SK-N-SH (cell line): ENCODE data around the gene ABCF3. TPM values are rescaled to one million over a fixed set of nuclear protein-coding genes. Genes with fewer than 3 reads are reported as not detected.

Experiments
- EZH2phosphoT487 ChIP-seq: fragments of 200-600 bp; sonication (generic); IDR thresholded peaks from 2 replicates; pipeline ENCODE4 v1.6.1; 2017; ENCODE audit warnings: low read depth, mixed run types, mild to moderate bottlenecking, antibody characterized with exemption, moderate library complexity, borderline replicate concordance
- FOXJ3 ChIP-seq: sonication (generic); formaldehyde crosslinking; IDR thresholded peaks from 2 replicates; pipeline ENCODE4 v1.5.1; 2020; ENCODE audit warnings: mild to moderate bottlenecking, missing genetic modification reagents
- GABPA ChIP-seq: IDR thresholded peaks from 2 replicates; pipeline ENCODE4 v1.4.0; 2012; ENCODE audit warnings: low read depth, mild to moderate bottlenecking
- GATA2 ChIP-seq: sonication (generic); formaldehyde crosslinking; IDR thresholded peaks from 2 replicates; pipeline ENCODE4 v1.5.0; 2020; ENCODE audit warnings: mild to moderate bottlenecking, missing genetic modification reagents
- MEF2A ChIP-seq: IDR thresholded peaks from 2 replicates; pipeline ENCODE4 v1.4.0; 2012; ENCODE audit warnings: low read depth, borderline replicate concordance
- MXI1 ChIP-seq: IDR thresholded peaks from 2 replicates; pipeline ENCODE4 v1.6.1; 2012; ENCODE audit warnings: mild to moderate bottlenecking, low read depth, low read length, improper control_type of control experiment
- NFIC ChIP-seq: IDR thresholded peaks from 2 replicates; pipeline ENCODE4 v1.4.0; 2012; ENCODE audit warnings: borderline replicate concordance
- POLR2AphosphoS5 ChIP-seq: IDR thresholded peaks from 2 replicates; pipeline ENCODE4 v1.6.1; 2012; ENCODE audit warnings: low read depth, low read length
- RCOR1 ChIP-seq: fragments of 150-350 bp; IDR thresholded peaks from 2 replicates; pipeline ENCODE4 v1.6.1; 2017; ENCODE audit warnings: antibody characterized with exemption, low read length
- RFX5 ChIP-seq: IDR thresholded peaks from 2 replicates; pipeline ENCODE4 v1.6.1; 2012; ENCODE audit warnings: mild to moderate bottlenecking, improper control_type of control experiment, low read length
- SMC3 ChIP-seq: IDR thresholded peaks from 2 replicates; pipeline ENCODE4 v1.6.1; 2012; ENCODE audit warnings: low read depth, low read length, improper control_type of control experiment
- TAF1 ChIP-seq: IDR thresholded peaks from 2 replicates; pipeline ENCODE4 v1.6.1; 2012; ENCODE audit warnings: low read depth, mild to moderate bottlenecking, low read length, moderate library complexity, borderline replicate concordance
- TCF12 ChIP-seq: IDR thresholded peaks from 2 replicates; pipeline ENCODE4 v1.4.0; 2012
- YY1 ChIP-seq: IDR thresholded peaks from 2 replicates; pipeline ENCODE4 v1.4.0; 2012; ENCODE audit warnings: low read depth, mild to moderate bottlenecking
- polyA plus RNA-seq, 3 experiments: library from polyadenylated mRNA; depleted of rRNA; stranded (reverse); fragments of >200 nt; gene quantifications; 2 replicates each; pipeline ENCODE4 v1.2.3, GENCODE V29; 2012
- TF ChIP-seq, protein P1 (sequence below): fragments of 200-600 bp; sonication (generic); IDR thresholded peaks from 2 replicates; pipeline ENCODE4 v1.6.1; 2017; ENCODE audit warnings: antibody characterized with exemption, mild to moderate bottlenecking, moderate library complexity
- TF ChIP-seq, protein P2 (sequence below): IDR thresholded peaks from 2 replicates; pipeline ENCODE4 v1.4.0; 2012; ENCODE audit warnings: low read depth, borderline replicate concordance
- TF ChIP-seq, protein P3 (sequence below): IDR thresholded peaks from 2 replicates; pipeline ENCODE4; 2012
- TF ChIP-seq, protein P4 (sequence below): IDR thresholded peaks from 2 replicates; pipeline ENCODE4 v1.4.0; 2012; ENCODE audit warnings: low read depth
- TF ChIP-seq, protein P5 (sequence below): IDR thresholded peaks from 2 replicates; pipeline ENCODE4 v1.4.0; 2012; ENCODE audit warnings: low read depth, borderline replicate concordance
- TF ChIP-seq, protein P6 (sequence below): fragments of 150-350 bp; IDR thresholded peaks from 2 replicates; pipeline ENCODE4 v1.6.1; 2016; ENCODE audit warnings: mild to moderate bottlenecking, low read depth, low read length

ABCF3 gene
- polyA plus RNA-seq, 1 of the 3 experiments (the other 2 are of a cell fraction): 55.6 TPM

DNA sequence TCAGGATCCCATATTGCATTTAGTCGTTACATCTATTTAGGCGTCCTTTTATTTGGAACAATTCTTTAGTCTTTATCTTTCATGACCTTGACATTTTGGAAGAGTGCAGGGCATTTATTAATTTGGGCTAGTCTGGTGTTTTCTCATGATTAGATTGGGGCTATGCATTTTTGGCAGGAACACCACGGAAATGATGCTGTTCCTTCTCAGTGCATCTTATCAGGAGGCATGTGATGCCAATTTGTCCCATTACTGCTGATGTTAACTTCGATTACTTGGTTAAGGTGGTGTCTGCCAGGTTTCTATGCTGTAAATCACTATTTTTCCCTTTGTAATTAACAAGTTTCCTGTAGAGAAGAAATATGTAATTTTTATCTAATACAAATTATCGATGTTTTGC, 25.3 kb downstream of the ABCF3 start (continued):
- TF ChIP-seq POLR2AphosphoS5: peak; percentile 54; the same call in 1 of the 2 replicates
- TF ChIP-seq TCF12: peak; percentile 72
- TF ChIP-seq, protein P1, sequence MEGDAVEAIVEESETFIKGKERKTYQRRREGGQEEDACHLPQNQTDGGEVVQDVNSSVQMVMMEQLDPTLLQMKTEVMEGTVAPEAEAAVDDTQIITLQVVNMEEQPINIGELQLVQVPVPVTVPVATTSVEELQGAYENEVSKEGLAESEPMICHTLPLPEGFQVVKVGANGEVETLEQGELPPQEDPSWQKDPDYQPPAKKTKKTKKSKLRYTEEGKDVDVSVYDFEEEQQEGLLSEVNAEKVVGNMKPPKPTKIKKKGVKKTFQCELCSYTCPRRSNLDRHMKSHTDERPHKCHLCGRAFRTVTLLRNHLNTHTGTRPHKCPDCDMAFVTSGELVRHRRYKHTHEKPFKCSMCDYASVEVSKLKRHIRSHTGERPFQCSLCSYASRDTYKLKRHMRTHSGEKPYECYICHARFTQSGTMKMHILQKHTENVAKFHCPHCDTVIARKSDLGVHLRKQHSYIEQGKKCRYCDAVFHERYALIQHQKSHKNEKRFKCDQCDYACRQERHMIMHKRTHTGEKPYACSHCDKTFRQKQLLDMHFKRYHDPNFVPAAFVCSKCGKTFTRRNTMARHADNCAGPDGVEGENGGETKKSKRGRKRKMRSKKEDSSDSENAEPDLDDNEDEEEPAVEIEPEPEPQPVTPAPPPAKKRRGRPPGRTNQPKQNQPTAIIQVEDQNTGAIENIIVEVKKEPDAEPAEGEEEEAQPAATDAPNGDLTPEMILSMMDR: no peak
- TF ChIP-seq, protein P2, sequence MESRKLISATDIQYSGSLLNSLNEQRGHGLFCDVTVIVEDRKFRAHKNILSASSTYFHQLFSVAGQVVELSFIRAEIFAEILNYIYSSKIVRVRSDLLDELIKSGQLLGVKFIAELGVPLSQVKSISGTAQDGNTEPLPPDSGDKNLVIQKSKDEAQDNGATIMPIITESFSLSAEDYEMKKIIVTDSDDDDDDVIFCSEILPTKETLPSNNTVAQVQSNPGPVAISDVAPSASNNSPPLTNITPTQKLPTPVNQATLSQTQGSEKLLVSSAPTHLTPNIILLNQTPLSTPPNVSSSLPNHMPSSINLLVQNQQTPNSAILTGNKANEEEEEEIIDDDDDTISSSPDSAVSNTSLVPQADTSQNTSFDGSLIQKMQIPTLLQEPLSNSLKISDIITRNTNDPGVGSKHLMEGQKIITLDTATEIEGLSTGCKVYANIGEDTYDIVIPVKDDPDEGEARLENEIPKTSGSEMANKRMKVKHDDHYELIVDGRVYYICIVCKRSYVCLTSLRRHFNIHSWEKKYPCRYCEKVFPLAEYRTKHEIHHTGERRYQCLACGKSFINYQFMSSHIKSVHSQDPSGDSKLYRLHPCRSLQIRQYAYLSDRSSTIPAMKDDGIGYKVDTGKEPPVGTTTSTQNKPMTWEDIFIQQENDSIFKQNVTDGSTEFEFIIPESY: no peak
- TF ChIP-seq, protein P3, sequence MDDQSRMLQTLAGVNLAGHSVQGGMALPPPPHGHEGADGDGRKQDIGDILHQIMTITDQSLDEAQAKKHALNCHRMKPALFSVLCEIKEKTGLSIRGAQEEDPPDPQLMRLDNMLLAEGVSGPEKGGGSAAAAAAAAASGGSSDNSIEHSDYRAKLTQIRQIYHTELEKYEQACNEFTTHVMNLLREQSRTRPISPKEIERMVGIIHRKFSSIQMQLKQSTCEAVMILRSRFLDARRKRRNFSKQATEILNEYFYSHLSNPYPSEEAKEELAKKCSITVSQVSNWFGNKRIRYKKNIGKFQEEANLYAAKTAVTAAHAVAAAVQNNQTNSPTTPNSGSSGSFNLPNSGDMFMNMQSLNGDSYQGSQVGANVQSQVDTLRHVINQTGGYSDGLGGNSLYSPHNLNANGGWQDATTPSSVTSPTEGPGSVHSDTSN: no peak
- peak; percentile 68 for TF ChIP-seq NFIC
- no peak for TF ChIP-seq TAF1
- no peak for TF ChIP-seq MEF2A
- TF ChIP-seq GABPA: no peak
- peak; percentile 99 for TF ChIP-seq RCOR1
- no peak for TF ChIP-seq YY1
- TF ChIP-seq GATA2 (CRISPR knock-in tag): peak; percentile 100
- peak; percentile 93; the same call in 1 of the 2 replicates for TF ChIP-seq FOXJ3
- TF ChIP-seq, protein P4, sequence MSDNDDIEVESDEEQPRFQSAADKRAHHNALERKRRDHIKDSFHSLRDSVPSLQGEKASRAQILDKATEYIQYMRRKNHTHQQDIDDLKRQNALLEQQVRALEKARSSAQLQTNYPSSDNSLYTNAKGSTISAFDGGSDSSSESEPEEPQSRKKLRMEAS: no peak
- TF ChIP-seq, protein P5, sequence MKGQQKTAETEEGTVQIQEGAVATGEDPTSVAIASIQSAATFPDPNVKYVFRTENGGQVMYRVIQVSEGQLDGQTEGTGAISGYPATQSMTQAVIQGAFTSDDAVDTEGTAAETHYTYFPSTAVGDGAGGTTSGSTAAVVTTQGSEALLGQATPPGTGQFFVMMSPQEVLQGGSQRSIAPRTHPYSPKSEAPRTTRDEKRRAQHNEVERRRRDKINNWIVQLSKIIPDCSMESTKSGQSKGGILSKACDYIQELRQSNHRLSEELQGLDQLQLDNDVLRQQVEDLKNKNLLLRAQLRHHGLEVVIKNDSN: peak; percentile 7; the same call in 1 of the 2 replicates
- TF ChIP-seq EZH2phosphoT487: no peak
- TF ChIP-seq MXI1: peak; percentile 27; the same call in 1 of the 2 replicates
- no peak; the same call in 1 of the 2 replicates for TF ChIP-seq RFX5
- TF ChIP-seq, protein P6, sequence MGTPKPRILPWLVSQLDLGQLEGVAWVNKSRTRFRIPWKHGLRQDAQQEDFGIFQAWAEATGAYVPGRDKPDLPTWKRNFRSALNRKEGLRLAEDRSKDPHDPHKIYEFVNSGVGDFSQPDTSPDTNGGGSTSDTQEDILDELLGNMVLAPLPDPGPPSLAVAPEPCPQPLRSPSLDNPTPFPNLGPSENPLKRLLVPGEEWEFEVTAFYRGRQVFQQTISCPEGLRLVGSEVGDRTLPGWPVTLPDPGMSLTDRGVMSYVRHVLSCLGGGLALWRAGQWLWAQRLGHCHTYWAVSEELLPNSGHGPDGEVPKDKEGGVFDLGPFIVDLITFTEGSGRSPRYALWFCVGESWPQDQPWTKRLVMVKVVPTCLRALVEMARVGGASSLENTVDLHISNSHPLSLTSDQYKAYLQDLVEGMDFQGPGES: no peak
- TF ChIP-seq SMC3: no peak
